Progenitor cell of endocrine pancreas (in vitro differentiated cells): ENCODE results near the gene LRIT1. TPM values are rescaled to one million over a fixed set of nuclear protein-coding genes. Genes with fewer than 3 reads are reported as not detected.

Experiments
- DNase-seq: peaks from one replicate; pipeline ENCODE4 v3.0.0; 2021; ENCODE audit warnings: low spot score; ENCODE audit not compliant: unreplicated experiment
- H3K27ac Mint-ChIP-seq: 2 replicates; pipeline ENCODE4 v1.8.0; 2021; ENCODE audit warnings: mild to moderate bottlenecking, moderate library complexity, mixed read lengths
- H3K27me3 Mint-ChIP-seq: 2 replicates; pipeline ENCODE4 v1.8.0; 2021; ENCODE audit warnings: mixed read lengths
- H3K36me3 Mint-ChIP-seq: 2 replicates; pipeline ENCODE4 v1.8.0; 2022; ENCODE audit warnings: mixed read lengths; ENCODE audit not compliant: insufficient read depth
- H3K4me1 Mint-ChIP-seq: 2 replicates; pipeline ENCODE4 v1.8.0; 2021; ENCODE audit warnings: low read depth, mixed read lengths
- H3K4me3 Mint-ChIP-seq: 2 replicates; pipeline ENCODE4 v1.8.0; 2021; ENCODE audit warnings: low read depth, mild to moderate bottlenecking, moderate library complexity, mixed read lengths
- H3K9me3 Mint-ChIP-seq: 2 replicates; pipeline ENCODE4 v1.8.0; 2021; ENCODE audit warnings: low read depth, mixed read lengths
- CTCF ChIP-seq: fragments of 200-600 bp; sonication (generic); IDR thresholded peaks from one replicate; pipeline ENCODE4 v1.5.0; 2021; ENCODE audit warnings: antibody characterized with exemption, mild to moderate bottlenecking; ENCODE audit not compliant: unreplicated experiment
- total RNA-seq: library from RNA; stranded (reverse); gene quantifications from 2 replicates; pipeline ENCODE4 v1.2.1, GENCODE V29; 2021

The LRIT1 gene
- total RNA-seq, 1 donor from 2014 or later, result not detected

GRCh38 chr10:84200537-84201243, 40.7 kb downstream of the LRIT1 start:
- Mint-ChIP-seq H3K4me3 (no peak overlapping the region), H3K27ac (no peak overlapping the region), H3K4me1 (no peaks in the 10 kb centered on the region), H3K27me3 (peaks cover 52% of the 10 kb centered on the region), H3K36me3 (no peaks in the 10 kb centered on the region), H3K9me3 (no peaks in the 10 kb centered on the region)
- no peak for DNase-seq
- TF ChIP-seq CTCF, result no peak

GRCh38 chr10:84198206-84198915, 43.0 kb downstream of the LRIT1 start:
- H3K27ac Mint-ChIP-seq, result no peak overlapping the region
- H3K9me3 Mint-ChIP-seq, result no peaks in the 10 kb centered on the region
- TF ChIP-seq CTCF, result no peak
- H3K27me3 Mint-ChIP-seq, result peaks cover 66% of the 10 kb centered on the region
- H3K4me3 Mint-ChIP-seq, result no peak overlapping the region
- DNase-seq, result no peak
- H3K36me3 Mint-ChIP-seq, result no peaks in the 10 kb centered on the region
- no peaks in the 10 kb centered on the region for H3K4me1 Mint-ChIP-seq

- DNase-seq, result no peak
- no peak for TF ChIP-seq CTCF
- no peaks in the 10 kb centered on the region for H3K4me1 Mint-ChIP-seq
- no peaks in the 10 kb centered on the region for H3K9me3 Mint-ChIP-seq
- peaks cover 73% of the 10 kb centered on the region for H3K27me3 Mint-ChIP-seq
- H3K36me3 Mint-ChIP-seq, result no peaks in the 10 kb centered on the region
- H3K4me3 Mint-ChIP-seq, result no peak overlapping the region
- H3K27ac Mint-ChIP-seq, result no peak overlapping the region
These were observed 43.7 kb downstream of the LRIT1 start for GRCh38 chr10:84197643-84198042.

GRCh38 chr10:84196941-84197340, 44.4 kb downstream of the LRIT1 start:
- Mint-ChIP-seq H3K27ac (no peak overlapping the region), H3K27me3 (peaks cover 78% of the 10 kb centered on the region), H3K4me3 (no peak overlapping the region)

GRCh38 chr10:84196083-84196482, 45.3 kb downstream of the LRIT1 start:
- no peaks in the 10 kb centered on the region for H3K9me3 Mint-ChIP-seq
- H3K4me1 Mint-ChIP-seq, result no peaks in the 10 kb centered on the region
- H3K4me3 Mint-ChIP-seq, result no peak overlapping the region
- no peak overlapping the region for H3K27ac Mint-ChIP-seq
- TF ChIP-seq CTCF, result no peak
- peaks cover 86% of the 10 kb centered on the region for H3K27me3 Mint-ChIP-seq
- H3K36me3 Mint-ChIP-seq, result no peaks in the 10 kb centered on the region
- no peak for DNase-seq

More at GRCh38 chr10:84196941-84197340, 44.4 kb downstream of the LRIT1 start:
- H3K9me3 Mint-ChIP-seq, result no peaks in the 10 kb centered on the region
- H3K4me1 Mint-ChIP-seq, result no peaks in the 10 kb centered on the region
- TF ChIP-seq CTCF, result no peak
- no peaks in the 10 kb centered on the region for H3K36me3 Mint-ChIP-seq
- no peak for DNase-seq
